Natural killer cell treated with Interleukin-12 subunit alpha and Interleukin-12 subunit beta and Interleukin-15 and Interleukin-18, amount 100 ng/mL, for 72 hours (primary cell): Measurements from ENCODE around the gene MRAS. TPM values are rescaled to one million over a fixed set of nuclear protein-coding genes. Genes with fewer than 3 reads are reported as not detected.

Experiments used
- ATAC-seq, 2 donors: fragments of 150-1000 bp; cut with Tn5 transposase in 1 of 2; sonication (Bioruptor Pico), chemical (Tn5 transposase) in 1 of 2; 2 replicates each; pipeline ENCODE4 v1.10.0; 2021
- DNase-seq: peaks from one replicate; pipeline ENCODE4 v3.0.0; 2022; ENCODE audit warnings: low spot score
- H3K27ac Mint-ChIP-seq, 2 donors: 1 replicate in 1 of 2; 2 replicates in 1 of 2; pipeline ENCODE4 v1.8.0; 2022; ENCODE audit warnings: mixed read lengths in 2 of 2, mild to moderate bottlenecking in 1 of 2, moderate library complexity in 1 of 2
- H3K27me3 Mint-ChIP-seq, 2 donors: 1 replicate in 1 of 2; 2 replicates in 1 of 2; pipeline ENCODE4 v1.8.0; 2022; ENCODE audit warnings: mixed read lengths in 2 of 2
- H3K36me3 Mint-ChIP-seq: one replicate; pipeline ENCODE4 v1.8.0; 2022; ENCODE audit warnings: mixed read lengths
- H3K4me1 Mint-ChIP-seq, 2 donors: 1 replicate in 1 of 2; 2 replicates in 1 of 2; pipeline ENCODE4 v1.8.0; 2022; ENCODE audit warnings: low read depth in 2 of 2, mixed read lengths in 2 of 2, mild to moderate bottlenecking in 1 of 2
- H3K4me3 Mint-ChIP-seq: one replicate; pipeline ENCODE4 v1.8.0; 2022; ENCODE audit warnings: mixed read lengths
- H3K9me3 Mint-ChIP-seq: 2 replicates; pipeline ENCODE4 v1.8.0; 2022; ENCODE audit warnings: mixed read lengths
- total RNA-seq, 2 donors: library from RNA; stranded (reverse); gene quantifications; one replicate each; pipeline ENCODE4 v1.2.3, GENCODE V29; 2022

MRAS gene
- 10 to 100 TPM in 1 of 2 donors, 1 to 10 TPM in 1; 2.8 to 12.3 TPM for total RNA-seq

DNA sequence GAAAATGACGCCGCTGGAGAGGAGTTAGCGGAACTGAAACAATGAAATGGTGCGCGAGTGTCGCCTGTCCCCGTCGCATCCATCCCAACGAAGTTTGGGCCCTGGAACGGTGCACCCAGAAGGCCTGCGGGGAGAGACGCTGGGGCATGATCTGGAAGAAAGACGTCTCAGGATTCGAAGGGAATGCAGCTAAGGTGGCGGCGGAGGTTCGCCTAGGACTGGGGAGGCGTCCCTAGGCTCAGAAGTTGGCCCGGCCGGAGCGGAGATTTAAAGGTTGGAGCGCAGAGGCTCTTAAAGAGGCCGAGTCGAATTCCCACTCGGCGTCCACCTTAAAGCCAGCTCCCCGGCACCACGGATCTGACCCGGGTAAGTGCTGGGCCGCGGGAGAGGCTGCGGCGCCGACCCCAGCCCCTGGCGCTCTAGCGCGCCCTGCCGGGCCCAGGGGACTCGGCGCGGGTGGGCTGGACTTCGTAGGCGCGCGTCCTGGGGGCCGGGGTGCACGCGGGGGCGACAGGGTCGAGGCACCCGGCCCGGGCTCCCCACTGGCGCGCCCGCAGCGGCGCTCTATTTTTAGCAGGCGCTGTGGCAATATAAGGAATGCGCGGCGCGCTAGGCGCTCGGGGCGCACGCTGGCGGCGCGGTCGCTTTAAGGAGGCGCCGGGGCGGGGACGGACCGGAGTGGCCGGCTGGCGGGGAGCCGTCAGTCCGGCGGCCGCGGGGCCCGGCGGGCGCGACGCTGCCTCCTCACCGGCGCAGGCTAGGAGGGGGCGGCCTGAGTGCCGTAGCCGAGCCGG lies at the start of gene MRAS:
MRAS (plus strand) TSS at position 620 of the 794 bp plus-strand sequence. CDS start 24,305 bp downstream, outside the sequence.
- H3K9me3 Mint-ChIP-seq, result peaks cover 2% of the 10 kb centered on the region
- peak; percentile 41 to 68 for ATAC-seq
- H3K4me3 Mint-ChIP-seq, result peak within 1 kb of the TSS; percentile 90
- H3K27ac Mint-ChIP-seq, result no peak within 1 kb of the TSS
- peaks cover 8 to 10% of the 10 kb centered on the region in 2 donors for H3K4me1 Mint-ChIP-seq
- no peak for DNase-seq
- no peaks in the 10 kb centered on the region for H3K36me3 Mint-ChIP-seq
- peaks cover 16 to 32% of the 10 kb centered on the region in 2 donors for H3K27me3 Mint-ChIP-seq

DNA sequence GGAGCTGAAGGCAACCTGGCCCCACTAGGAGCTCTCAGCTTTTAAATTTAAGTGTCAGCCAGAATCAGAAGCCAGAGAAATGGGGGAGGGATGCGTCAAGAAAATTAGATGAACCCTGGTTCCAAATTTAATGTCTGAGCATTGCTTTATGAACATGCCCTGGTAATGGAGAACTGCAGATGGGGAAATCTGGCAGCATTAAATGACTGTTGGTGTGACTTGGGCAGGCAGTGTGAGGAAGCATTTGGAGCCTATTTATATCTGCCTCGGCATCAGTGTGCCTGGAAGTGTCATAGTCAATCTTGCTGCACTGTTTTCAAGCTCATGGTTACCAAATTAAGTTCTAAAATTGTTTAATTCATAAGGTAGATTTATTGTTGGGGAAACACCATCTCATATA lies 47.7 kb upstream of the MRAS start:
- peaks cover 0 to 4% of the 10 kb centered on the region in 2 donors for H3K4me1 Mint-ChIP-seq
- ATAC-seq (no peak), DNase-seq (no peak)
- H3K4me3 Mint-ChIP-seq, result no peak overlapping the region
- H3K27me3 Mint-ChIP-seq, result no peaks in the 10 kb centered on the region
- no peaks in the 10 kb centered on the region for H3K36me3 Mint-ChIP-seq
- no peak overlapping the region for H3K27ac Mint-ChIP-seq
- H3K9me3 Mint-ChIP-seq, result no peaks in the 10 kb centered on the region

DNA sequence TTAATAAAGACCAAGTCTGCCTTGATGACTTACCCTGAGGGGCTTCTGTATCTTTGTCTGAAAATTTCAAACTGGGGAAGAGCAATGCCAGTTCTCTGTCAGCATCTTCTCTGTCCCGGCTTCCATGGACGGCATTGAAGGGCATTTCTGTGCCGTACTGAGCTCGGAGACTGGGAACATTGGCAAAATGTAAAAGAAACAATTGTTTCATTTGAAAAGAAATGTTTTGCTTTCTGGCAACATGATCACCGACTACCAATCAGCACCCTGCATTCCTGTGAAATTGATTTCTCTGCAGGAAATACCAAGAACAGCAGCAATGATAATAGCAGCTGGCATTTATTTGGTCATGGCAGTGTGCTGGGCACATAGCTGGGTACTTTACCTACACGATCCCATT lies 44.9 kb upstream of the MRAS start:
- DNase-seq, result no peak
- Mint-ChIP-seq H3K4me3 (no peak overlapping the region), H3K36me3 (peaks cover 13% of the 10 kb centered on the region), H3K4me1 (no peaks in the 10 kb centered on the region), H3K27ac (no peak overlapping the region), H3K27me3 (peaks cover 0 to 13% of the 10 kb centered on the region in 2 donors), H3K9me3 (peaks cover 12% of the 10 kb centered on the region)
- no peak for ATAC-seq

DNA sequence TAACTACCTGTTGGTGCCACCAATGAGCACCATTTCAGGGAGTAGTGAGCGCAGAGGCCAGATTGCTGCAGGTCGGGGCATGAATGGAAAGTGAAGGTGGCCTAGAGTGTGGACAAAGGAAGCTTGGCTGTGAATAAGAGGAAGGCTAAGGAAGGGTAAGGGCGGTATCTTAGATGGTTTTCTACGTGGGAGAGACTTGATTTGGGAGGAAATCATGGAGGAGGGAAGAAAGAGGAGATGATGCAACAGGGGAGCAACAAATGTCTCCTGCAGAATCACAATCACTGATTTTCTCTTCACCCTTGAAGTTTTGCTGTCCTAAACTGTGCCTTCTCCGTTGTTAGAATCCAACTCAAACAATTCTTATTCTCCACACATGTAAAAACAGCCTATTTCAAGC lies 40.5 kb upstream of the MRAS start:
- Mint-ChIP-seq H3K27me3 (peaks cover 23 to 45% of the 10 kb centered on the region in 2 donors), H3K27ac (no peak overlapping the region), H3K4me3 (no peak overlapping the region), H3K4me1 (no peaks in the 10 kb centered on the region), H3K9me3 (peaks cover 29% of the 10 kb centered on the region), H3K36me3 (peaks cover 37% of the 10 kb centered on the region)
- DNase-seq, result no peak
- no peak for ATAC-seq

DNA sequence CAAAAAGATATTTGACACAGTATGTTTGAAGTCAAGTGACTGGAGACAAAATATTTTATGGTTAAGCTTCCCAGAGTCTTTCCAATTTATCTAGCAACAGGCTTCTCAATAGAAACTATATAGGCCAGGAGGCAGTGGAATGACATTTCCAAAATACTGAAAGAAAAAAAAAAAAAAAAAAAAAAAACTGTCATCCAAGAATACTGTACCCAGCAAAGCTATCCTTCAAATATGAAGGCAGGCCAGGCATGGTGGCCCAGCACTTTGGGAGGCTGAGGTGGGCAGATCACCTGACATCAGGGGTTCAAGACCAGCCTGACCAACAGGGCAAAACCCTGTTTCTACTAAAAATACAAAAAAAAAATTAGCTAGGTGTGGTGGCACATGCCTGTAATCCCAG lies 39.6 kb upstream of the MRAS start:
- H3K4me1 Mint-ChIP-seq, result no peaks in the 10 kb centered on the region

DNA sequence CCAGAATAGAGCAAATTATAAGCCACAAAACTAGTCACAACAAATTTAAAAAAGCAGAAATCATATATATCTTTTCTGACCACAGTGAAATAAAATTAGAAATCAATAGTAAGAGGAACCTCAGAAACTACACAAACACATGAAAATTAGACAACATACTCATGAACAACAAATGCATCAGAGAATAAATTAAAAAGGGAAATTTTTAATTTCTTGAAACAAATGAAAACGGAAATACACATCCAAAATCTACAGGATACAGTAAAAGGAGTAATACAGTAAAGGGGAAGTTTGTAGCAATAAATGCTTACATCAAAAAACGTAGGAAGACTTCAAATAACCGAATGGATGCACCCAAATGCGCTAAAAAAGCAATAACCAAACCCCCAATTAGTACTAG lies 37.9 kb upstream of the MRAS start:
- Mint-ChIP-seq H3K4me1 (no peaks in the 10 kb centered on the region), H3K27ac (no peak overlapping the region), H3K36me3 (peaks cover 37% of the 10 kb centered on the region), H3K4me3 (no peak overlapping the region), H3K27me3 (peaks cover 26 to 45% of the 10 kb centered on the region in 2 donors), H3K9me3 (peaks cover 29% of the 10 kb centered on the region)
- no peak for DNase-seq
- no peak for ATAC-seq

More for the DNA sequence above, 39.6 kb upstream of the MRAS start:
- ATAC-seq, result no peak
- Mint-ChIP-seq H3K9me3 (peaks cover 29% of the 10 kb centered on the region), H3K27ac (no peak overlapping the region), H3K36me3 (peaks cover 37% of the 10 kb centered on the region), H3K4me3 (no peak overlapping the region), H3K27me3 (peaks cover 26 to 45% of the 10 kb centered on the region in 2 donors)
- no peak for DNase-seq

DNA sequence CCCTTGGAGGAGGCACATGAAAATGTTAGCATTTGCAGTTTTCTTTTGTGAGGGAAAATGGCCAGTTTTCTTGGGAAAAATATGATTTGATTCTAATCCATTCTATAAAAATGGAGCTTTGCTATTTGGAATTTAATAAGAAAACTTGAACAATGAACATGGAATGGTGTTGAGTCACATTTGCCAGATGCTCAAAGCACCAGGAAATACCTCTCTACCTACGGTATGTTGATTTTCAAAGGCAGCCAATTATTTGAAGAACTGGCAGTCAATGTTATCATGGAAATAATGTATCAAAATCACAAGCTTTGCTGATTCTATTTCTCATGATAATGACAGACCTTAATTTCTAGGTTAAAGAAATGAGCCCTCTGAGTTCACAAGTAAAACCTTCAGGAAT lies 33.6 kb upstream of the MRAS start:
- ATAC-seq, result no peak
- Mint-ChIP-seq H3K27ac (no peak overlapping the region), H3K4me1 (no peaks in the 10 kb centered on the region), H3K4me3 (no peak overlapping the region), H3K27me3 (peaks cover 31 to 32% of the 10 kb centered on the region in 2 donors), H3K36me3 (peaks cover 21% of the 10 kb centered on the region), H3K9me3 (peaks cover 17% of the 10 kb centered on the region)
- no peak for DNase-seq

DNA sequence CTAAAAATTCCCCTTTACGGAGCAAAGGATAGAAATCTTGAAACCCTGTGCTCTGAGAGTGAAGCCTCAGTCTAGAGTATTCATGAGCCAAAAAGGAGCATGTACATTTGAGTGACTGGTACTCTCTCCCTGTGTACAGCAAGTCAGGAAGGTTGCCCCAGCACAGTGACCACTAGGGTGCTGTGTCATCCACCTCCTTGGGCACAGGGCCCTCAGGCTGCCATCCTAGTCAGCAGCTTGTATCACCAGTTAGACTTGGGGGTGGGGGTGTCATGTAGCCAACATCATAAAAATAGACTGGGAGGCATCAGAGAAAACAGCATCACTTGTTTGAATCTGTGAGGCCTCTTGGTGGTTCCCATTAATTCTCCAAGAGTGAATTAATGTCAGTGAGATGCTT lies 30.7 kb upstream of the MRAS start:
- no peak overlapping the region for H3K27ac Mint-ChIP-seq
- ATAC-seq (no peak), DNase-seq (no peak)
- no peaks in the 10 kb centered on the region for H3K9me3 Mint-ChIP-seq
- H3K36me3 Mint-ChIP-seq, result no peaks in the 10 kb centered on the region
- H3K4me3 Mint-ChIP-seq, result no peak overlapping the region
- H3K4me1 Mint-ChIP-seq, result no peaks in the 10 kb centered on the region
- peaks cover 18 to 22% of the 10 kb centered on the region in 2 donors for H3K27me3 Mint-ChIP-seq

DNA sequence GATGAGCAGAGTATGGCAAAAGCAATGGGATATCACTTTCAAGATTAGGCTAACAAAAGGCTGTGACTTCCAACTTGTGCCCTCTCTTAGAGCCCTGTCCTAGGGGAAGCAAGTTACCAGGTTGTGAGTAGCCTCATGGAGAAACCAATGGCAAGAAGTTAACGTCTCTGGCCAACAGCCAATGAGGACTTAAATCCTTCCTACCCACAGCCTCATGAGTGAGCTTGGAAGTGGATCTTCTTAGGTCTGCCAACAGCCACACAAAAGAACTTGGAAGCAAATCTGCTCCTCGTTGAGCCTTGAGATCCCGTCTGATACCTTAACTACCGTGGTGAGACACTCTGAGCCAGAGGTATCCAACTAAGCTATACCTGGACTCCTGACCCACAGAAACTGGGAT lies 24.4 kb upstream of the MRAS start:
- H3K4me1 Mint-ChIP-seq, result peaks cover 5 to 14% of the 10 kb centered on the region in 2 donors
- no peak for ATAC-seq
- H3K36me3 Mint-ChIP-seq, result no peaks in the 10 kb centered on the region
- H3K27me3 Mint-ChIP-seq, result peaks cover 22 to 30% of the 10 kb centered on the region in 2 donors
- H3K27ac Mint-ChIP-seq, result no peak overlapping the region
- no peaks in the 10 kb centered on the region for H3K9me3 Mint-ChIP-seq
- no peak overlapping the region for H3K4me3 Mint-ChIP-seq
- no peak for DNase-seq

DNA sequence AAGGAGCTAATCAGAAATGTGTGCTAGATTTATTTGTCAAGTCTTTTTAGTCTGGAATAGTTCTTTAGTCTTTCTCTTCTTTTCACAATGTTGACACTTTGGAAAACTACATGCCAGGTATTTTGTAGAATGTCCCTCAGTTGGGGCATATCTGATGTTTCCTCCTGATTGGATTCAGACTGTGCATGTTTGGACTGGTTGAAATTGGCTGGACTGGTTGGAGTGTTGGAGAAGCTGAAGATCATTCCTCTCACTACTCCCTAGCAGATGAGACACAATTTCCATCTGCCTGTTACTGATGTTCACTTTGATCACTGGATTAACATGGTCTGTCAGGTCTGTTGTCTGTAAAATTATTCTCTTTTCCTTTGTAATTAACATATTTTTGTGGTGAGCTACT lies 22.4 kb upstream of the MRAS start:
- no peaks in the 10 kb centered on the region for H3K9me3 Mint-ChIP-seq
- no peak for ATAC-seq
- peaks cover 14 to 24% of the 10 kb centered on the region in 2 donors for H3K4me1 Mint-ChIP-seq

DNA sequence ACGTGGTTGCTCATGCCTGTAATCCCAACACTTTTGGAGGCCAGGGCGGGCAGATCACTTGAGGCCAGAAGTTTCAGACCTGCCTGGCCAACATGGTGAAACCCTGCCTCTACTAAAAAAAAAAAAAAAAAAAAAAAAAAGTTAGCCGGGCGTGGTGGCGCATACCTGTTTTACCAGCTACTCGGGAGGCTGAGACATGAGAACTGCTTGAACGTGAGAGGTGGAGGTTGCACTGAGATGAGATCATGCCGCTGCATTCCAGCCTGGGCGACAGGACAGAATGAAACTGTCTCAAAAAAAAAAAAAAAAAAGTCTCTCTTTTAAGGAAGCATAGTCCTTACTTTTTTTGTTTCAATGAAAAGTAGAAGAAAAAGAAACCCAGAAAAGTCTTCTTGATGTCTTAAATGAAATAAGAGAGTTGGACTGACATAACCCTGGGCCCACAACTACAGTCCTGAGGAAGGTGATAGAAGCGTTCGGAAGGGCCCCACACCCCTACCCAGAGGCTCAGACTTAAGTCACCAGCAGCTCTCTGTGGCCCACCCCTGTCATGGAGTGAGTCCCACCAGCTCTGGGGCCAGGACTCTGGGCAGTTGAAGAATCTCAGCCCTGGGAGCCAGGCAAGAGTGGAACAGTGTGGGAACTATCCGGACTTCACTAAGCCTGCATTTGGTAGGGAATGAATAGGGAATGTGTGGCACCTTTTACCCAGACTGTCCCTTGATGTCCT lies 21.3 kb upstream of the MRAS start:
- Mint-ChIP-seq H3K9me3 (no peaks in the 10 kb centered on the region), H3K4me1 (peaks cover 17 to 24% of the 10 kb centered on the region in 2 donors), H3K27ac (no peak overlapping the region), H3K27me3 (peaks cover 11 to 13% of the 10 kb centered on the region in 2 donors), H3K36me3 (no peaks in the 10 kb centered on the region), H3K4me3 (no peak overlapping the region)
- ATAC-seq, result no peak
- no peak for DNase-seq

More for the DNA sequence above, 22.4 kb upstream of the MRAS start:
- H3K36me3 Mint-ChIP-seq, result no peaks in the 10 kb centered on the region
- H3K27ac Mint-ChIP-seq, result no peak overlapping the region
- no peak overlapping the region for H3K4me3 Mint-ChIP-seq
- no peak for DNase-seq
- peaks cover 19 to 20% of the 10 kb centered on the region in 2 donors for H3K27me3 Mint-ChIP-seq

DNA sequence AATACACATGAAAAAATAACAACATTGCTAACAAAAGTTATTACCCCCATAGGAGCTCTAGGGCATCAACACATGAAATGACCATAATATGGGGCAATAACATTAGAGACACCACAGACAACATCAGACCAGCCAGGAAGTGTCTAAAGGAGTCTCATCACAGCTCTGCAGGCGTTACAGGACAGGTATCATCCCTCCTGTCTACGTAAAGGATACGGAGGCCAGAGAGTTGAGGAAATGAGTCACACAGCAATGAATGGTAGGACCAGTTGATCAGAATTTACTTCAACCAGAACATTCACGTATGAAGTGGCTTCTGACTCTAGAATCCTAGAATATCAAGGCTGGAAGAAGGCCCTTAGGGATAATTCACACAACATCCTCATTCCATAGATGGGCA lies 20.5 kb upstream of the MRAS start:
- ATAC-seq (no peak), DNase-seq (no peak)
- Mint-ChIP-seq H3K4me3 (no peak overlapping the region), H3K36me3 (no peaks in the 10 kb centered on the region), H3K27ac (no peak overlapping the region), H3K27me3 (peaks cover 10 to 13% of the 10 kb centered on the region in 2 donors), H3K4me1 (peaks cover 17 to 24% of the 10 kb centered on the region in 2 donors), H3K9me3 (no peaks in the 10 kb centered on the region)

DNA sequence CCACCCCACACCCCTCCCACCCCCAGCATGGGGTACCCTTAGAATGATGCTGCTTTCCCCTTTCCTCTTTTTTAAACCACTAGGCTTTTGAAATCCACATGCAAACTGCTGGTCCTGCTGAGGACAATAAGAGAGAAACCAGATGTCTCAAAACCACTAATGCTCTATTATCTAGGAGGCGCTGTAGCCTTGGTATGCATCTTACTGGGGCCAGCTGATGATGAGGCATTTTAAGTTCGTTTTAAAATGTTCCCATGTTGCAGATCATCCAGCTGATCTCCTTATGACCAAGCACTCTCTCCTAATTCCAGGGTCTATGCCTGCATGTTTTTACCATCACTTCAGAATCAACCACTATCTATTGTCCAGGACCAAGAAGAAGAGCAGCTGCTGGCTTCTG lies 20.0 kb upstream of the MRAS start:
- ATAC-seq (no peak), DNase-seq (no peak)
- no peaks in the 10 kb centered on the region for H3K36me3 Mint-ChIP-seq
- H3K4me3 Mint-ChIP-seq, result peak overlapping the region; percentile 75
- no peak overlapping the region for H3K27ac Mint-ChIP-seq
- H3K9me3 Mint-ChIP-seq, result no peaks in the 10 kb centered on the region
- H3K27me3 Mint-ChIP-seq, result peaks cover 5 to 10% of the 10 kb centered on the region in 2 donors
- H3K4me1 Mint-ChIP-seq, result peaks cover 17 to 24% of the 10 kb centered on the region in 2 donors
